Measurements from ENCODE around the gene GLCCI1.

Gene GLCCI1

GRCh38 chr7:7962851-7963250 is 5.7 kb upstream of the GLCCI1 start:
- DNase-seq (ENCODE audit: low read depth in 4 of 4, low spot score in 1 of 4): no peak

DNA sequence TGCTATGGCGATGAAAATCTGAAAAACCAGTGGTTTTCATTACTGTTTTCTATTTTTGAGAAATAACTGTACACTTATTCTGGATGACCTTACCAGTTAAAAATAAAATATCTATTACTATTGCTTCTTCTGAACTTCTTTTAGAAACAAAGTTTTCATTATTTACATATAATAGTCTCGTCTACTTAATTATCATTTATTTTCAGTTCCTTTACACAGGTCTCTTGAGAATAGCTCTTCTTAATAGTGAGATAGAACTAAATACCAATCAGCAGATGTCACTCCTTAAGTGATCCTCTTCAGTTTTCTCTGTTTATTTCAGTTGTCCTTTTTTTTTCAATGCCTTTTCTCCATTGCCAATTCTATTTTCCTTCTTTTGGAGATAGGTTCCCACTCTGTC is 4.3 kb upstream of the GLCCI1 start:
- DNase-seq (ENCODE audit: low read depth in 4 of 4, low spot score in 1 of 4): no peak

- no peak for DNase-seq (ENCODE audit: low read depth in 4 of 4, low spot score in 1 of 4)
Observed at GRCh38 chr7:7964691-7965090, 3.9 kb upstream of the GLCCI1 start.

- DNase-seq (ENCODE audit: low read depth in 4 of 4, low spot score in 1 of 4): no peak
Observed at GRCh38 chr7:7965301-7965700, 3.3 kb upstream of the GLCCI1 start.

- DNase-seq (ENCODE audit: low read depth in 4 of 4, low spot score in 1 of 4): no peak
Observed at GRCh38 chr7:7966141-7966734, 2.4 kb upstream of the GLCCI1 start.

- DNase-seq (ENCODE audit: low read depth in 4 of 4, low spot score in 1 of 4): no peak
Observed at GRCh38 chr7:7967886-7968543, 581 bp upstream of the GLCCI1 start.

- peak in 3 of 4 experiments; percentile 21 to 36 (median 27) for DNase-seq (ENCODE audit: low read depth in 4 of 4, low spot score in 1 of 4)
Observed at GRCh38 chr7:7969306-7970236, 975 bp downstream of the GLCCI1 start.

- no peak for DNase-seq (ENCODE audit: low read depth in 4 of 4, low spot score in 1 of 4)
Observed at GRCh38 chr7:7970237-7970530, 1.6 kb downstream of the GLCCI1 start.

DNA sequence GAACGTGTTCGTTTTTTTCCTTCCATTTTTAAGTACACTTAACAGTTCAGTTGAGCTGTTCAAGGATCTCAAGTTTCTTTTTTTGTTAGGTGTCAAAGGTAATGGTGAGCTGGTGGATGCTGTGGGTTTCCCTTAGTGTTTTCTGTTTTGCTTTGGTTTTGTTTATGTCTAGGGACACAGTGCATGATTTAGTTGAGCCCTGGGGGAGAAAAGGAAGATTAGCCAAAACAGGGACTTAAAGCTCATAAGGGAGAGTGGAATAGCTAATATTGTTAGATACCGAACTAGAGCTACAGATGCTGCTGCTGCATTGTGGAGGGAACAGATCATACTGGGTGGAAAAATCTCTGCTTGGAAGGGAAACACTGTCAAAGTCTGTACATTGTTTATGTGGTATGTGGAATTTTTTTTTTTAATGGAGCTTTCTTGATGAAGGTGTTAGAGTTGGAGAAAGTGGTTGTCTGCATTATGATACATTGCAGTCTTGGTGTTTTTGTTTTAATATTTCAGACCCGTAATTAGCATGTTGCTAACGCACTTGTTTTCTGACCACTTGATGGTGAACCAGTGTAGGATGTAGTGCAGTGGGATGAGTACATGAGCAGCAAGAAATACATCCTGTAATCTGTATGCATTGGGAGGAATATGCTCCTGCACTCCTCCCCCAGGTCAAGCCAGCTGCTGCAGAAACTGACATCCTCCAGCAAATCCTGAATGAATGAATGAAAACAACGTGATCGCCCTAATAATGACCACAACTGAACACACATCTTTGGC is 2.1 kb downstream of the GLCCI1 start:
- DNase-seq (ENCODE audit: low read depth in 4 of 4, low spot score in 1 of 4): no peak

DNA sequence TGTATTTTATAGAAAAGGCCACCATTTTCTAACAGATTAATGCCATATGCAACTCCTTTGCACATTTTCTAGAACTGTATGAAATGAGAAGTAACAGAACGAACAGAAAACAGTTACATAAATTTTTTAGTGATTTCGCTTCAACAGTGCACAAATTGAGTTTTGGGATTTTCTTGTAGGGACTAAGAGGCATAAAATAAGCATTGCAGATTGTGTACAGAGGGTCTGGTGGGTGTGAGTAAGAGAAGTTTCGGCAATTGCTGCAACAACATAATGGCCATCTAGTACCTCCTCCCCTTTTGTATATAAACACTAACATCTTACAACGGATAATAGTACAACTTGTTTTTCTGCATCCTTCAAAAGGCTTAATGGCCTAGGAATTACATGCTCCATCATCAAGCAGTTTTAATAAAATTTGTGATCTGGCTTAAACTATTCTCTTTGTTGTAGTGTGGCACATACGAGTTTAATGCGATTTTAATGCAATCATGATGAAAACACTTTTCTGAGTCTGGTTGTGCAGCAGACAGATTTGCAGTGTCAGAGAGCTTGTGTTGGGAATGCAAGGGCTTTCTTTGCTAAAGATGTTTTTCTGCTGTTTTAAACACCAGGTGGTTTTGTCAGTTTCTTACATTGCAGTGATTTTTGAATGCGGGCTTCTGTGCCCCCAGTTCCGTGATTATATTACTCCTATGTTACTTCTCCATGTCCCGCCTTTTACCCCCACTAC is 2.9 kb downstream of the GLCCI1 start:
- DNase-seq (ENCODE audit: low read depth in 4 of 4, low spot score in 1 of 4): no peak

DNA sequence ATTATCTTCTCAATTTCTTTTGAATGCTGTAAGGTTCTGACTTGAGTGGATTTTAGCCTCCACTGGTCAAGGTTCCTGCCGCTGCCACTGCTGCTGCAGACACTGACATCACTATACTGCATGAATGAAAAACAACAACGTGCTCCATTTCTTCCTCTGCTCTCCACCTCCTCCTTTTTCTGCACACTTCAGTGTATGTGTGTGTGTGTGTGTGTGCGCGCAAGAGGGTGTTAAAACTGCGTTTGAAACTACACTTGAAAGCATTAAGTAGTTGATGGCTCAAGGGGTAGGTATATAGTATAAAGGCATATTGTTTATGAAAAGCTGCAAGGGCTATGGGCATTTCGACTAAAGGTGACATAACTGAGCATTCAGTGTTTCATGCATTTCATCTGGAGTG is 3.5 kb downstream of the GLCCI1 start:
- DNase-seq (ENCODE audit: low read depth in 4 of 4, low spot score in 1 of 4): no peak

GRCh38 chr7:7972922-7973594 is 4.5 kb downstream of the GLCCI1 start:
- DNase-seq (ENCODE audit: low read depth in 4 of 4, low spot score in 1 of 4): no peak

GRCh38 chr7:7976677-7977076 is 8.1 kb downstream of the GLCCI1 start:
- DNase-seq (ENCODE audit: low read depth in 4 of 4, low spot score in 1 of 4): no peak

DNA sequence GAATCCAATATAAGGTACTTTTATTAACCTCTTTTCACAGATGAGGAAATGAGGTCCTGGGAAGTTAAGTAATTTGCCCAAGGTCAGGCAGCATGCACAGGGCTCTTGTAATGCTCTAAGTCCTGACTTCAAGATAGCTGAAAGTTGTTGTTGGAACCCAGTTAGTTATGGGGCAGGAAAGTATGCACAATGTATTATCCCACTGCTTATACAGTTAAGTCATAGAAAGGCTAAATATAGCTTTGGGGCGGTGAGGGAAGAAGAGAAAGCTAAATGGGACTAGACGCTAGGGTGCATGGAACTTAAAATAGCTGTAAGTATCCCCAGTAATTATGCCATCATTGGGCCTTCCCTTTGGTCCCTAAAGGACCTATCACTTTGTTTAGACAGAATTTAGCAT is 9.2 kb downstream of the GLCCI1 start:
- DNase-seq (ENCODE audit: low read depth in 4 of 4, low spot score in 1 of 4): no peak

GRCh38 chr7:7978860-7979259 is 10.3 kb downstream of the GLCCI1 start:
- no peak for DNase-seq (ENCODE audit: low read depth in 4 of 4, low spot score in 1 of 4)

DNA sequence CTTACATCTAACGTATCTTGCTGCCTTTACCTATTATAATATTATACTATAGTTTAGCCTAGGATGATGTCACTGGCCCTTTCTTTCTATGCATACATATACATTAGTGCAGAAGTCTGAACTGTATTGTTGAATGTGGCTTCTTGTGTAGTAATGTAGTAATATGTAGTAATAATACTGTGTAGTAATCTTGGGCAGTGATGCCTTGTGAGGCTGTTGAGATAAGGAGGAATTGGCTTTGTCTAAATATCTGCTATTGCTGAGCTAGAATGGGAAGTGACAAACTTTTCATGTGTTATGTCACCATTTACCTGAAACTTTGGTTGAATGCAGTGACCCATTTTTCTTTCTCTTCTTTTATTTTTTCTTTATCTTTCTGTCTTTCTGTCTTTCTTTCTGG is 11.0 kb downstream of the GLCCI1 start:
- no peak for DNase-seq (ENCODE audit: low read depth in 4 of 4, low spot score in 1 of 4)

- DNase-seq (ENCODE audit: low read depth in 4 of 4, low spot score in 1 of 4): no peak
Observed at GRCh38 chr7:7980134-7980533, 11.5 kb downstream of the GLCCI1 start.

- DNase-seq (ENCODE audit: low read depth in 4 of 4, low spot score in 1 of 4): no peak
Observed at GRCh38 chr7:7982904-7983303, 14.3 kb downstream of the GLCCI1 start.

- DNase-seq (ENCODE audit: low read depth in 4 of 4, low spot score in 1 of 4): no peak
Observed at GRCh38 chr7:7984424-7984823, 15.8 kb downstream of the GLCCI1 start.

DNA sequence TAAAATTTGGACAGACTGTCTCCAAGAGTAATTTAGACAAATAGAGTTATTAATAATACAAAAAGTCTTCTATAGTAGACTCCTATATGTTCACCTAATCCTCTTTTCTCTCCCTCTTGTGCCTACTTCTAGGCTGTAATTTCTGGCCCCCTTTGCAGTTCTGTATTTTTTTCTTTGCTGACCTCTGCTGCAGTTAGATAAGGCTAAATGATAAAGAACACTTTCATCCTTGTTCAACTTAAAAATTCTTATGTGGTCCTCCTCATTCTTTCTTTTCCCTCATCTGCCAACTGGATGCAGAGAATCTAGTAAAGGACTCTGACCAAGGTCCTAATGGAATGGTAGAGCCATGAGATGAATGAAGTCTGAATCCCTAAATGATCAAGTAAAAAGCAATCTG is 20.1 kb downstream of the GLCCI1 start:
- no peak for DNase-seq (ENCODE audit: low read depth in 4 of 4, low spot score in 1 of 4)
